ENCODE measurements around the gene CACNG4.

CACNG4 gene

GRCh38 chr17:66994930-66995535 is 30.5 kb downstream of the CACNG4 start:
- no peak for DNase-seq
- in situ Hi-C loops (cut with HindIII; ENCODE audit: low pct_ligation_motif_present, low pct_unique_long_range_greater_than_20kb, low sequenced_read_pairs): no loop called here

GRCh38 chr17:66995944-66996343 is 31.4 kb downstream of the CACNG4 start:
- DNase-seq: peak; percentile 30
- in situ Hi-C loops (cut with HindIII; ENCODE audit: low pct_ligation_motif_present, low pct_unique_long_range_greater_than_20kb, low sequenced_read_pairs): no loop called here

GRCh38 chr17:66996926-66997325 is 32.4 kb downstream of the CACNG4 start:
- DNase-seq: no peak

GRCh38 chr17:67003231-67003630 is 38.7 kb downstream of the CACNG4 start:
- DNase-seq: no peak
- in situ Hi-C loops (cut with HindIII; ENCODE audit: low pct_ligation_motif_present, low pct_unique_long_range_greater_than_20kb, low sequenced_read_pairs): no loop called here

More at GRCh38 chr17:66996926-66997325, 32.4 kb downstream of the CACNG4 start:
- in situ Hi-C loops (cut with HindIII; ENCODE audit: low pct_ligation_motif_present, low pct_unique_long_range_greater_than_20kb, low sequenced_read_pairs): no loop called here

GRCh38 chr17:67004181-67004580 is 39.7 kb downstream of the CACNG4 start:
- no peak for DNase-seq
- in situ Hi-C loops (cut with HindIII; ENCODE audit: low pct_ligation_motif_present, low pct_unique_long_range_greater_than_20kb, low sequenced_read_pairs): no loop called here

GRCh38 chr17:67007266-67007665 is 42.8 kb downstream of the CACNG4 start:
- in situ Hi-C loops (cut with HindIII; ENCODE audit: low pct_ligation_motif_present, low pct_unique_long_range_greater_than_20kb, low sequenced_read_pairs): no loop called here
- no peak for DNase-seq

GRCh38 chr17:67008101-67008500 is 43.6 kb downstream of the CACNG4 start:
- no peak for DNase-seq
- in situ Hi-C loops (cut with HindIII; ENCODE audit: low pct_ligation_motif_present, low pct_unique_long_range_greater_than_20kb, low sequenced_read_pairs): no loop called here

GRCh38 chr17:67011527-67012175 is 47.1 kb downstream of the CACNG4 start:
- DNase-seq: no peak
- in situ Hi-C loops (cut with HindIII; ENCODE audit: low pct_ligation_motif_present, low pct_unique_long_range_greater_than_20kb, low sequenced_read_pairs): no loop called here

GRCh38 chr17:67013891-67014290 is 49.4 kb downstream of the CACNG4 start:
- in situ Hi-C loops (cut with HindIII; ENCODE audit: low pct_ligation_motif_present, low pct_unique_long_range_greater_than_20kb, low sequenced_read_pairs): no loop called here
- no peak for DNase-seq

GRCh38 chr17:67015001-67015400 is 50.5 kb downstream of the CACNG4 start:
- no peak for DNase-seq
- in situ Hi-C loops (cut with HindIII; ENCODE audit: low pct_ligation_motif_present, low pct_unique_long_range_greater_than_20kb, low sequenced_read_pairs): no loop called here

GRCh38 chr17:67016039-67016762 is 51.7 kb downstream of the CACNG4 start:
- in situ Hi-C loops (cut with HindIII; ENCODE audit: low pct_ligation_motif_present, low pct_unique_long_range_greater_than_20kb, low sequenced_read_pairs): no loop called here
- DNase-seq: no peak

GRCh38 chr17:67017910-67018309 is 53.4 kb downstream of the CACNG4 start:
- in situ Hi-C loops (cut with HindIII; ENCODE audit: low pct_ligation_motif_present, low pct_unique_long_range_greater_than_20kb, low sequenced_read_pairs): no loop called here
- no peak for DNase-seq

- in situ Hi-C loops (cut with HindIII; ENCODE audit: low pct_ligation_motif_present, low pct_unique_long_range_greater_than_20kb, low sequenced_read_pairs): no loop called here
- DNase-seq: no peak
Measured at GRCh38 chr17:67018471-67019434, 54.2 kb downstream of the CACNG4 start.

GRCh38 chr17:67019809-67020208 is 55.3 kb downstream of the CACNG4 start:
- no peak for DNase-seq
- in situ Hi-C loops (cut with HindIII; ENCODE audit: low pct_ligation_motif_present, low pct_unique_long_range_greater_than_20kb, low sequenced_read_pairs): no loop called here

- no peak for DNase-seq
- in situ Hi-C loops (cut with HindIII; ENCODE audit: low pct_ligation_motif_present, low pct_unique_long_range_greater_than_20kb, low sequenced_read_pairs): no loop called here
Measured at GRCh38 chr17:67020293-67020766, 55.8 kb downstream of the CACNG4 start.

GRCh38 chr17:67021196-67021595 is 56.7 kb downstream of the CACNG4 start:
- no peak for DNase-seq
- in situ Hi-C loops (cut with HindIII; ENCODE audit: low pct_ligation_motif_present, low pct_unique_long_range_greater_than_20kb, low sequenced_read_pairs): no loop called here

GRCh38 chr17:67021743-67022450 is 57.4 kb downstream of the CACNG4 start:
- no peak for DNase-seq
- in situ Hi-C loops (cut with HindIII; ENCODE audit: low pct_ligation_motif_present, low pct_unique_long_range_greater_than_20kb, low sequenced_read_pairs): no loop called here

GRCh38 chr17:67022451-67022810 is 57.9 kb downstream of the CACNG4 start:
- DNase-seq: no peak
- in situ Hi-C loops (cut with HindIII; ENCODE audit: low pct_ligation_motif_present, low pct_unique_long_range_greater_than_20kb, low sequenced_read_pairs): no loop called here

Data from ACHN (cell line).